Rectal smooth muscle tissue (tissue), 1 donor: ENCODE results near the gene SLC24A1.

Source experiments
- H3K27ac ChIP-seq: one replicate; pipeline ENCODE4 v1.7.0; 2013; ENCODE audit warnings: low read depth, low read length, inconsistent platforms
- H3K27me3 ChIP-seq: one replicate; pipeline ENCODE4 v1.7.0; 2013; ENCODE audit warnings: low read length; ENCODE audit not compliant: control insufficient read depth, insufficient read depth
- H3K36me3 ChIP-seq: one replicate; pipeline ENCODE4 v1.7.0; 2013; ENCODE audit warnings: low read length; ENCODE audit not compliant: control insufficient read depth, insufficient read depth
- H3K4me1 ChIP-seq: one replicate; pipeline ENCODE4 v1.7.0; 2013; ENCODE audit warnings: low read length; ENCODE audit not compliant: control insufficient read depth, insufficient read depth
- H3K4me3 ChIP-seq: one replicate; pipeline ENCODE4 v1.7.0; 2013; ENCODE audit warnings: low read length
- H3K9ac ChIP-seq: one replicate; pipeline ENCODE4 v1.7.0; 2013; ENCODE audit warnings: low read length

Gene SLC24A1

GRCh38 chr15:65663521-65663920 is 41.8 kb downstream of the SLC24A1 start:
- Histone ChIP-seq H3K27ac (no peak overlapping the region), H3K4me1 (no peaks in the 10 kb centered on the region), H3K4me3 (no peak overlapping the region), H3K9ac (no peak overlapping the region), H3K36me3 (peaks cover 4% of the 10 kb centered on the region), H3K27me3 (no peaks in the 10 kb centered on the region)

GRCh38 chr15:65666257-65666656 is 44.5 kb downstream of the SLC24A1 start:
- Histone ChIP-seq H3K4me3 (no peak overlapping the region), H3K36me3 (peaks cover 6% of the 10 kb centered on the region), H3K27me3 (no peaks in the 10 kb centered on the region), H3K27ac (no peak overlapping the region), H3K4me1 (no peaks in the 10 kb centered on the region), H3K9ac (no peak overlapping the region)

- no peaks in the 10 kb centered on the region for H3K4me1 ChIP-seq
- H3K9ac ChIP-seq: no peak overlapping the region
- H3K4me3 ChIP-seq: no peak overlapping the region
- no peaks in the 10 kb centered on the region for H3K27me3 ChIP-seq
- H3K36me3 ChIP-seq: peaks cover 2% of the 10 kb centered on the region
- H3K27ac ChIP-seq: no peak overlapping the region
Observed at GRCh38 chr15:65675551-65675950, 53.8 kb downstream of the SLC24A1 start.

- H3K4me3 ChIP-seq: no peak overlapping the region
- H3K36me3 ChIP-seq: no peaks in the 10 kb centered on the region
- H3K27me3 ChIP-seq: no peaks in the 10 kb centered on the region
- no peaks in the 10 kb centered on the region for H3K4me1 ChIP-seq
- H3K9ac ChIP-seq: no peak overlapping the region
- no peak overlapping the region for H3K27ac ChIP-seq
Observed at GRCh38 chr15:65676123-65676522, 54.4 kb downstream of the SLC24A1 start.

- Histone ChIP-seq H3K27me3 (no peaks in the 10 kb centered on the region), H3K4me3 (no peak overlapping the region), H3K36me3 (no peaks in the 10 kb centered on the region), H3K9ac (no peak overlapping the region), H3K4me1 (no peaks in the 10 kb centered on the region), H3K27ac (no peak overlapping the region)
Observed at GRCh38 chr15:65680544-65680943, 58.8 kb downstream of the SLC24A1 start.

- no peaks in the 10 kb centered on the region for H3K36me3 ChIP-seq
- no peaks in the 10 kb centered on the region for H3K4me1 ChIP-seq
- no peak overlapping the region for H3K9ac ChIP-seq
- no peak overlapping the region for H3K27ac ChIP-seq
- no peaks in the 10 kb centered on the region for H3K27me3 ChIP-seq
- no peak overlapping the region for H3K4me3 ChIP-seq
Observed at GRCh38 chr15:65682404-65682911, 60.7 kb downstream of the SLC24A1 start.

GRCh38 chr15:65688462-65688861 is 66.7 kb downstream of the SLC24A1 start:
- H3K9ac ChIP-seq: no peak overlapping the region
- H3K4me1 ChIP-seq: no peaks in the 10 kb centered on the region
- no peak overlapping the region for H3K4me3 ChIP-seq
- no peaks in the 10 kb centered on the region for H3K27me3 ChIP-seq
- H3K27ac ChIP-seq: no peak overlapping the region
- peaks cover 16% of the 10 kb centered on the region for H3K36me3 ChIP-seq

- Histone ChIP-seq H3K4me3 (no peak overlapping the region), H3K27ac (no peak overlapping the region), H3K4me1 (no peaks in the 10 kb centered on the region), H3K27me3 (no peaks in the 10 kb centered on the region), H3K9ac (no peak overlapping the region), H3K36me3 (peaks cover 16% of the 10 kb centered on the region)
Observed at GRCh38 chr15:65690173-65690572, 68.4 kb downstream of the SLC24A1 start.

GRCh38 chr15:65690778-65691177 is 69.0 kb downstream of the SLC24A1 start:
- H3K27ac ChIP-seq: no peak overlapping the region

GRCh38 chr15:65695081-65695480 is 73.3 kb downstream of the SLC24A1 start:
- Histone ChIP-seq H3K4me1 (no peaks in the 10 kb centered on the region), H3K27me3 (no peaks in the 10 kb centered on the region), H3K27ac (no peak overlapping the region), H3K36me3 (peaks cover 9% of the 10 kb centered on the region), H3K4me3 (no peak overlapping the region), H3K9ac (no peak overlapping the region)

More at GRCh38 chr15:65690778-65691177, 69.0 kb downstream of the SLC24A1 start:
- H3K27me3 ChIP-seq: no peaks in the 10 kb centered on the region
- H3K9ac ChIP-seq: no peak overlapping the region
- no peak overlapping the region for H3K4me3 ChIP-seq
- H3K4me1 ChIP-seq: no peaks in the 10 kb centered on the region
- H3K36me3 ChIP-seq: peaks cover 16% of the 10 kb centered on the region
